Suppressor macrophage treated with lipopolysaccharide for 4 hours (primary cell): ENCODE data around the gene TMEM175.
"Not testable (repeated sequence)": the region's sequence is repeated elsewhere in the genome, so short reads cannot be mapped to it uniquely, and the experiment has no call there.

ENCODE experiments used
- DNase-seq: peaks from one replicate; pipeline ENCODE4 v3.0.0-alpha.2; 2020

The TMEM175 gene

GRCh38 chr4:992297-993110 is 60.2 kb downstream of the TMEM175 start:
- no peak for DNase-seq

GRCh38 chr4:993111-994029 is 61.1 kb downstream of the TMEM175 start, which contains the start of gene SLC26A1:
Gene SLC26A1 (minus strand): TSS chr4:993404. CDS start chr4:991703, 1,701 bp downstream.
- DNase-seq = no peak

- no peak for DNase-seq
Measured at GRCh38 chr4:995311-996026, 63.2 kb downstream of the TMEM175 start.

- DNase-seq = no peak
Measured at GRCh38 chr4:996030-996996, 64.1 kb downstream of the TMEM175 start.

- DNase-seq = no peak
Measured at GRCh38 chr4:996997-997374, 64.7 kb downstream of the TMEM175 start.

- no peak for DNase-seq
Measured at GRCh38 chr4:997375-998071, 65.3 kb downstream of the TMEM175 start.

GRCh38 chr4:998096-998691 is 65.9 kb downstream of the TMEM175 start:
- no peak for DNase-seq

- DNase-seq = not testable (repeated sequence)
Measured at GRCh38 chr4:999240-999863, 67.1 kb downstream of the TMEM175 start.

- no peak for DNase-seq
Measured at GRCh38 chr4:999882-1000425, 67.7 kb downstream of the TMEM175 start.

- DNase-seq = no peak
Measured at GRCh38 chr4:1000686-1001260, 68.5 kb downstream of the TMEM175 start.

GRCh38 chr4:1001561-1002130 is 69.4 kb downstream of the TMEM175 start:
- no peak for DNase-seq

- DNase-seq = peak; percentile 19
Measured at GRCh38 chr4:1002131-1002630, 69.9 kb downstream of the TMEM175 start.

- no peak for DNase-seq
Measured at GRCh38 chr4:1002631-1003251, 70.5 kb downstream of the TMEM175 start.

GRCh38 chr4:1003271-1004070 is 71.2 kb downstream of the TMEM175 start:
- no peak for DNase-seq

- no peak for DNase-seq
Measured at GRCh38 chr4:1004071-1004418, 71.8 kb downstream of the TMEM175 start.

GRCh38 chr4:1004557-1005485 is 72.6 kb downstream of the TMEM175 start:
- no peak for DNase-seq

GRCh38 chr4:1006856-1007255 is 74.6 kb downstream of the TMEM175 start:
- DNase-seq = no peak
